Left lung (tissue), 10 donors: Measurements from ENCODE around the gene PGF. TPM values are rescaled to one million over a fixed set of nuclear protein-coding genes. Genes with fewer than 3 reads are reported as not detected.

Experiments used
- ATAC-seq: fragments of 200-7000 bp; cut with Tn5 transposase; one replicate; pipeline ENCODE4 v1.9.1; 2020; ENCODE audit warnings: moderate library complexity
- DNase-seq, 4 donors: peaks; one replicate each; pipeline ENCODE4 v3.0.0-alpha.2; 2013 to 2020
- H3K27ac ChIP-seq, 2 donors: fragments of 200-600 bp; sonication (generic) in 1 of 2; one replicate each; pipeline versions ENCODE4 v1.5.0 to v1.8.0; 2020 to 2021
- H3K27me3 ChIP-seq, 2 donors: fragments of 200-600 bp; sonication (generic) in 1 of 2; one replicate each; pipeline versions ENCODE4 v1.5.0 to v1.8.0; 2020 to 2021
- H3K36me3 ChIP-seq, 2 donors: fragments of 200-600 bp; sonication (generic) in 1 of 2; one replicate each; pipeline versions ENCODE4 v1.5.0 to v1.8.0; 2020 to 2021
- H3K4me1 ChIP-seq, 2 donors: fragments of 200-600 bp; one replicate each; pipeline ENCODE4 v1.8.0; 2021
- H3K4me3 ChIP-seq, 2 donors: fragments of 200-600 bp; sonication (generic) in 1 of 2; one replicate each; pipeline versions ENCODE4 v1.5.0 to v1.8.0; 2020 to 2021; ENCODE audit warnings: mild to moderate bottlenecking in 1 of 2
- H3K9me3 ChIP-seq, 2 donors: fragments of 200-600 bp; sonication (generic) in 1 of 2; one replicate each; pipeline versions ENCODE4 v1.5.0 to v1.8.0; 2020 to 2021
- CTCF ChIP-seq, 2 donors: fragments of 200-600 bp; sonication (generic) in 1 of 2; IDR thresholded peaks; one replicate each; pipeline versions ENCODE4 v1.5.0 to v1.8.0; 2021; ENCODE audit warnings: antibody characterized with exemption in 2 of 2
- intact Hi-C, 2 donors: fragments of 100-400 bp; cut with DNase I; formaldehyde crosslinking; loops; one replicate each; pipeline versions ENCODE4 v1.11.2 to v1.14.2; 2022
- polyA plus RNA-seq, 6 donors: library from polyadenylated mRNA; unstranded; fragments of 120-200 nt; gene quantifications; one replicate each; pipeline ENCODE4 v1.2.1, GENCODE V29; 2013; ENCODE audit not compliant: insufficient read length in 6 of 6
- total RNA-seq, 2 donors: library from RNA; stranded (reverse); fragmentation: NEBNext Ultra II Directional; extraction: Animal tissue kit (Norgen Biotek cat#: 25700); gene quantifications; one replicate each; pipeline ENCODE4 v1.2.1, GENCODE V29; 2021
- donor health status: DM: no; HTN: yes; CAD: no.
- donor health status: DM: no; HTN: no; CAD: no.

Gene PGF
- total and polyA plus RNA-seq, 8 donors = 3.4 to 18.6 (median 13.2) TPM

DNA sequence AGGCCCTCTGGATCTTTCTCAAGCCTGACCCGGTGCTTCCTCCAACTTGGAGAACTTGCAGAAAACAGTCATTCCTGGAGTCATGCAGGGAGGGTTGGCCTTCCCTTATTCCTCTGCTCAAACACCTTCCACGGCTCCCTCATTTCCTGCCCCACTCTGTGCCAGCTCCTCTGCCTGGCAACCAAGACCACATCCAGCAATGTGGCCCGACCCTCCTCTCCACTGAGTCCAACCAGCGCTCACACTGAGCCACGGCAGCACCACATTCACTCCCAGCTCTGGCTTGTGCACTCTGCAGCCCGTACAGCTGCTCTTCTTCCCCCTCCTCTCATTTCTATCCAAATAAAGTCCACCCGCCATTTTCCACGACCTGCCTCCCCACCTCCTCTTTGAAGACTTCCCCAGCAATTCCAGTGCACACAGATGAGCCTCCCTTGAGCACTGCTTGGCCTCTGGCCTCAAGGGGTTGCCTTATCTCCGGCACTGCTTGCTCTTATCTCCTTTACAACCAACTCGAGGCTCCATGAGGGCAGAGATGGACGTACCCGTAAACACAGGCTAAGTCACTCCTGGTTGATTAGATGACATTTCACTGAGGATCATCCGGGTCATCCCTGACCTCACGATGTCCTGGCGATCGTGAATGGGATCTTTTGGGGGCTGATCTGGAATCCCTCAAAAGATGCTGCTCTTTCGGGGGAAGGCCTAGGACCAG lies 5.4 kb downstream of the PGF start:
- no peak overlapping the region for H3K4me3 ChIP-seq
- peaks cover 0 to 39% of the 10 kb centered on the region in 2 donors for H3K27me3 ChIP-seq
- no peaks in the 10 kb centered on the region for H3K36me3 ChIP-seq
- ATAC-seq (no peak), DNase-seq (peak in 1 of 4 donors; percentile 58)
- peaks cover 1 to 22% of the 10 kb centered on the region in 2 donors for H3K4me1 ChIP-seq
- no peaks in the 10 kb centered on the region for H3K9me3 ChIP-seq
- H3K27ac ChIP-seq = no peak overlapping the region
- intact Hi-C loops = loop anchor here in 1 of 2 donors (10.0 kb wide), 1 partner anchor 135 kb away; no protein-coding TSS in a partner anchor
- TF ChIP-seq CTCF (IDR thresholded peaks at IDR 0.05) = no peak

DNA sequence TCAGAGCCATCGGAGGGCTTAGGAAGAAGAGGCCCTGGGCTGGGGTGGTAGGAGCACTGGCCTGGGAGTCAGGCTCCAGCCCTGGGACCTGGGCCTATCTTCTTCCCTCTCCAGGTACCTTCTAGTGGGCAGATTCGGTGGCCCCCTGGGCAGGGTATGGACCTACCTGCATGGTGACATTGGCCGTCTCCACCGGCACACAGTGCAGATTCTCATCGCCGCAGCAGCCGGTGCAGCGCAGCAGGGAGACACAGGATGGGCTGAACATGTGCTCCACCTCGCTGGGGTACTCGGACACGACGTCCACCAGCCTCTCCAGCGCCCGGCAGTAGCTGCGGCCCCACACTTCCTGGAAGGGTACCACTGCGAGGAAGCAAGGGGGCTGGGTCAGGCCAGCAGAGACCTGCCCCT lies 6.2 kb downstream of the PGF start:
- Histone ChIP-seq H3K9me3 (no peaks in the 10 kb centered on the region), H3K36me3 (no peaks in the 10 kb centered on the region), H3K27ac (no peak overlapping the region), H3K4me1 (peaks cover 0 to 16% of the 10 kb centered on the region in 2 donors), H3K27me3 (peaks cover 0 to 30% of the 10 kb centered on the region in 2 donors), H3K4me3 (no peak overlapping the region)
- intact Hi-C loops = loop anchor here in 1 of 2 donors (10.0 kb wide), 1 partner anchor 136 kb away; no protein-coding TSS in a partner anchor
- TF ChIP-seq CTCF (IDR thresholded peaks at IDR 0.05) = no peak
- DNase-seq (peak in 1 of 4 donors; percentile 78), ATAC-seq (no peak)

- no peaks in the 10 kb centered on the region for H3K36me3 ChIP-seq
- peaks cover 0 to 23% of the 10 kb centered on the region in 2 donors for H3K27me3 ChIP-seq
- H3K4me1 ChIP-seq = peaks cover 0 to 17% of the 10 kb centered on the region in 2 donors
- TF ChIP-seq CTCF (IDR thresholded peaks at IDR 0.05) = no peak
- DNase-seq = peak in 1 of 4 donors; percentile 55
- intact Hi-C loops = loop anchor here in 1 of 2 donors (10.0 kb wide), 1 partner anchor 136 kb away; no protein-coding TSS in a partner anchor
- no peak overlapping the region for H3K27ac ChIP-seq
- H3K4me3 ChIP-seq = no peak overlapping the region
- H3K9me3 ChIP-seq = no peaks in the 10 kb centered on the region
- ATAC-seq = no peak
These were observed 6.9 kb downstream of the PGF start for GRCh38 chr14:74948228-74949175.

GRCh38 chr14:74947353-74948227 lies 7.8 kb downstream of the PGF start:
- TF ChIP-seq CTCF (IDR thresholded peaks at IDR 0.05) = no peak
- no peaks in the 10 kb centered on the region for H3K9me3 ChIP-seq
- H3K36me3 ChIP-seq = no peaks in the 10 kb centered on the region
- H3K4me1 ChIP-seq = peaks cover 0 to 26% of the 10 kb centered on the region in 2 donors
- H3K4me3 ChIP-seq = no peak overlapping the region
- DNase-seq (peak in 1 of 4 donors; percentile 60), ATAC-seq (no peak)
- intact Hi-C loops = loop anchor here in 1 of 2 donors (10.0 kb wide), 1 partner anchor 137 kb away; no protein-coding TSS in a partner anchor
- no peak overlapping the region for H3K27ac ChIP-seq
- H3K27me3 ChIP-seq = peaks cover 0 to 16% of the 10 kb centered on the region in 2 donors
